Measurements from ENCODE around the gene TEX51.

Gene TEX51

GRCh38 chr2:126878601-126879000 lies 20.1 kb upstream of the TEX51 start:
- no peak for DNase-seq (ENCODE audit: low spot score)

- no peak for DNase-seq (ENCODE audit: low spot score)
Observed at GRCh38 chr2:126879348-126880298, 19.1 kb upstream of the TEX51 start.

GRCh38 chr2:126880324-126880723 lies 18.4 kb upstream of the TEX51 start:
- DNase-seq (ENCODE audit: low spot score): no peak

GRCh38 chr2:126880817-126881216 lies 17.9 kb upstream of the TEX51 start:
- no peak for DNase-seq (ENCODE audit: low spot score)

GRCh38 chr2:126881591-126881990 lies 17.1 kb upstream of the TEX51 start:
- DNase-seq (ENCODE audit: low spot score): no peak

GRCh38 chr2:126882181-126882580 lies 16.5 kb upstream of the TEX51 start:
- DNase-seq (ENCODE audit: low spot score): no peak

GRCh38 chr2:126882736-126883665 lies 15.7 kb upstream of the TEX51 start:
- no peak for DNase-seq (ENCODE audit: low spot score)

GRCh38 chr2:126883666-126884040 lies 15.0 kb upstream of the TEX51 start:
- DNase-seq (ENCODE audit: low spot score): no peak

- DNase-seq (ENCODE audit: low spot score): no peak
Observed at GRCh38 chr2:126884861-126885750, 13.6 kb upstream of the TEX51 start.

GRCh38 chr2:126885751-126886210 lies 12.9 kb upstream of the TEX51 start:
- no peak for DNase-seq (ENCODE audit: low spot score)

- no peak for DNase-seq (ENCODE audit: low spot score)
Observed at GRCh38 chr2:126886211-126886915, 12.3 kb upstream of the TEX51 start.

- DNase-seq (ENCODE audit: low spot score): no peak
Observed at GRCh38 chr2:126886916-126887280, 11.8 kb upstream of the TEX51 start.

- no peak for DNase-seq (ENCODE audit: low spot score)
Observed at GRCh38 chr2:126887506-126887905, 11.2 kb upstream of the TEX51 start.

GRCh38 chr2:126888046-126888445 lies 10.6 kb upstream of the TEX51 start:
- DNase-seq (ENCODE audit: low spot score): no peak

- DNase-seq (ENCODE audit: low spot score): no peak
Observed at GRCh38 chr2:126889071-126889470, 9.6 kb upstream of the TEX51 start.

GRCh38 chr2:126889496-126890135 lies 9.1 kb upstream of the TEX51 start:
- no peak for DNase-seq (ENCODE audit: low spot score)

- DNase-seq (ENCODE audit: low spot score): no peak
Observed at GRCh38 chr2:126890136-126890510, 8.6 kb upstream of the TEX51 start.

- no peak for DNase-seq (ENCODE audit: low spot score)
Observed at GRCh38 chr2:126890551-126891450, 7.9 kb upstream of the TEX51 start.
